GM19397 (cell line): ENCODE data around the gene UTP3.
"Not testable (repeated sequence)": the region's sequence is repeated elsewhere in the genome, so short reads cannot be mapped to it uniquely, and the experiment has no call there.

ENCODE experiments used
- ATAC-seq: cut with Tn5 transposase; IDR thresholded peaks from one replicate; pipeline ENCODE4 v1.9.1; 2021; ENCODE audit warnings: mild to moderate bottlenecking, moderate library complexity; ENCODE audit not compliant: unreplicated experiment

The UTP3 gene

GRCh38 chr4:70682142-70682541 lies 6.2 kb upstream of the UTP3 start:
- not testable (repeated sequence) for ATAC-seq

- no peak for ATAC-seq
These were observed 940 bp upstream of the UTP3 start for GRCh38 chr4:70687392-70687791.

GRCh38 chr4:70688795-70689231 lies 481 bp downstream of the UTP3 start:
- ATAC-seq = no peak

GRCh38 chr4:70691661-70692060 lies 3.3 kb downstream of the UTP3 start:
- no peak for ATAC-seq

GRCh38 chr4:70694633-70695032 lies 6.3 kb downstream of the UTP3 start:
- not testable (repeated sequence) for ATAC-seq

GRCh38 chr4:70698435-70698834 lies 10.1 kb downstream of the UTP3 start:
- not testable (repeated sequence) for ATAC-seq

- no peak for ATAC-seq
These were observed 12.4 kb downstream of the UTP3 start for GRCh38 chr4:70700712-70701111.

GRCh38 chr4:70701271-70701670 lies 12.9 kb downstream of the UTP3 start:
- no peak for ATAC-seq

- ATAC-seq = not testable (repeated sequence)
These were observed 14.3 kb downstream of the UTP3 start for GRCh38 chr4:70702592-70702991.

- ATAC-seq = no peak
These were observed 15.4 kb downstream of the UTP3 start for GRCh38 chr4:70703619-70704214.

- peak; percentile 77 for ATAC-seq
These were observed 16.0 kb downstream of the UTP3 start for GRCh38 chr4:70704215-70704930.

GRCh38 chr4:70704931-70705182 lies 16.5 kb downstream of the UTP3 start:
- peak; percentile 39 for ATAC-seq

- ATAC-seq = peak; percentile 60
These were observed 17.1 kb downstream of the UTP3 start for GRCh38 chr4:70705183-70706043.

- ATAC-seq = no peak
These were observed 17.7 kb downstream of the UTP3 start for GRCh38 chr4:70706044-70706461.

GRCh38 chr4:70706516-70706915 lies 18.2 kb downstream of the UTP3 start:
- no peak for ATAC-seq

GRCh38 chr4:70709611-70710205 lies 21.4 kb downstream of the UTP3 start:
- ATAC-seq = no peak

- no peak for ATAC-seq
These were observed 23.3 kb downstream of the UTP3 start for GRCh38 chr4:70711599-70711998.

- ATAC-seq = no peak
These were observed 23.8 kb downstream of the UTP3 start for GRCh38 chr4:70712150-70712549.

GRCh38 chr4:70712604-70713452 lies 24.5 kb downstream of the UTP3 start:
- ATAC-seq = no peak

GRCh38 chr4:70713453-70714078 lies 25.2 kb downstream of the UTP3 start:
- peak; percentile 29 for ATAC-seq
